Transverse colon (tissue), 4 donors: ENCODE results near the gene EIF1AX. TPM values are rescaled to one million over a fixed set of nuclear protein-coding genes. Genes with fewer than 3 reads are reported as not detected.
A peak's percentile ranks its signal among the peaks of the same experiment; 100 is the strongest.

Experiments
- DNase-seq: peaks from one replicate; pipeline ENCODE4 v3.0.0-alpha.2; 2019
- H3K27ac ChIP-seq, 4 donors: fragments of 200-600 bp; sonication (generic); 2 replicates each; pipeline ENCODE4 v1.5.1; 2016 to 2018; ENCODE audit warnings: inconsistent platforms in 4 of 4
- H3K27me3 ChIP-seq: fragments of 200-600 bp; sonication (generic); 2 replicates; pipeline ENCODE4 v1.5.1; 2017; ENCODE audit warnings: inconsistent platforms
- H3K36me3 ChIP-seq, 4 donors: fragments of 200-600 bp; sonication (generic); 2 replicates each; pipeline ENCODE4 v1.5.1; 2017 to 2019; ENCODE audit warnings: inconsistent platforms in 4 of 4
- H3K4me1 ChIP-seq, 4 donors: fragments of 200-600 bp; sonication (generic); 2 replicates each; pipeline ENCODE4 v1.5.1; 2017 to 2020; ENCODE audit warnings: inconsistent platforms in 4 of 4
- H3K4me3 ChIP-seq, 4 donors: fragments of 200-600 bp; sonication (generic); 1 replicate in 1 of 4; 2 replicates in 3 of 4; pipeline versions ENCODE4 v1.5.1 to v1.6.1; 2017 to 2019; ENCODE audit warnings: inconsistent platforms in 4 of 4
- H3K9me3 ChIP-seq, 2 donors: fragments of 200-600 bp; sonication (generic); 2 replicates each; pipeline ENCODE4 v1.5.1; 2017 to 2019; ENCODE audit warnings: inconsistent platforms in 2 of 2
- CTCF ChIP-seq, 5 experiments: fragments of 200-600 bp in 3 of 5; fragments of 450-650 bp in 2 of 5; sonication (generic) in 3 of 5; IDR thresholded peaks; 1 replicate in 2 of 5; 2 replicates in 3 of 5; pipeline ENCODE4 v1.5.1; 2016 to 2017; ENCODE audit warnings: antibody characterized with exemption in 5 of 5, inconsistent platforms in 3 of 5, mild to moderate bottlenecking in 2 of 5, moderate library complexity in 1 of 5
- EP300 ChIP-seq: sonication (generic); formaldehyde crosslinking; IDR thresholded peaks from one replicate; pipeline ENCODE4 v1.6.1; 2017; ENCODE audit warnings: antibody characterized with exemption, low read depth
- POLR2A ChIP-seq: fragments of 450-650 bp; IDR thresholded peaks from one replicate; pipeline ENCODE4 v1.6.1; 2016; ENCODE audit warnings: antibody characterized with exemption, mild to moderate bottlenecking, moderate library complexity
- POLR2AphosphoS5 ChIP-seq, 3 donors: sonication (generic); formaldehyde crosslinking; IDR thresholded peaks; one replicate each; pipeline ENCODE4 v1.6.1; 2016; ENCODE audit warnings: antibody characterized with exemption in 3 of 3
- WGBS, 2 donors: methylation state at CpG; one replicate each; pipeline ENCODE4 v1.1.5; 2018; ENCODE audit warnings: low coverage in 1 of 2; 5-methylcytosine and 5-hydroxymethylcytosine counted together
- in situ Hi-C, 4 donors: fragments of 200-750 bp; cut with MboI; loops; one replicate each; pipeline versions ENCODE4 v1.15.0 to v1.15.1; 2017; ENCODE audit warnings: low sequenced_read_pairs in 3 of 4, low pct_ligation_motif_present in 1 of 4, low pct_unique_long_range_greater_than_20kb in 1 of 4
- intact Hi-C: fragments of 100-400 bp; cut with DNase I; formaldehyde crosslinking; loops from one replicate; pipeline ENCODE4 v1.15.1; 2023; ENCODE audit warnings: low total_unique reads
- total RNA-seq, 4 donors: library from RNA; depleted of rRNA; stranded (reverse); fragments of >200 nt; gene quantifications; one replicate each; pipeline ENCODE4 v1.1.0, GENCODE V29; 2016

Gene EIF1AX
- total RNA-seq, 4 donors from 2014 or later, result 10.7 to 45.9 (median 19.9) TPM

GRCh38 chrX:20116577-20117240, 24.9 kb downstream of the EIF1AX start, which contains the start of gene MAP7D2:
MAP7D2 (minus strand) TSS chrX:20116907; CDS start chrX:20116879, 28 bp downstream.
- in situ Hi-C loops, result loop anchor here in 1 of 4 donors (25.0 kb wide), 1 partner anchor 204 kb away; no protein-coding TSS in a partner anchor
- WGBS, 2 donors, result 72% methylated on average over 91 of the region's 91 CpGs; no CpG with 5 or more reads in 1 of the 2 donors
- Histone ChIP-seq H3K4me1 (peaks cover 0 to 12% (median 4%) of the 10 kb centered on the region in 4 donors), H3K27ac (no peak within 1 kb of the TSS), H3K36me3 (no peaks in the 10 kb centered on the region), H3K27me3 (peaks cover 17% of the 10 kb centered on the region), H3K9me3 (no peaks in the 10 kb centered on the region), H3K4me3 (peak within 1 kb of the TSS in 3 of 4 donors; percentile 15 to 42 (median 27))
- TF ChIP-seq EP300 (no peak), POLR2A (no peak), CTCF (IDR thresholded peaks at IDR 0.05) (no peak), POLR2AphosphoS5 (IDR thresholded peaks at IDR 0.05) (no peak)
- intact Hi-C loops, result no loop called here
- no peak for DNase-seq

GRCh38 chrX:20116087-20116576, 25.5 kb downstream of the EIF1AX start:
- Histone ChIP-seq H3K4me3 (peak overlapping the region in 3 of 4 donors; percentile 15 to 42 (median 27)), H3K27me3 (peaks cover 17% of the 10 kb centered on the region), H3K36me3 (no peaks in the 10 kb centered on the region), H3K27ac (no peak overlapping the region), H3K4me1 (peaks cover 0 to 12% (median 4%) of the 10 kb centered on the region in 4 donors), H3K9me3 (no peaks in the 10 kb centered on the region)
- in situ Hi-C loops, result loop anchor here in 1 of 4 donors (25.0 kb wide), 1 partner anchor 204 kb away; no protein-coding TSS in a partner anchor
- intact Hi-C loops, result no loop called here
- DNase-seq, result no peak
- 52% methylated on average over 47 of the region's 47 CpGs; no CpG with 5 or more reads in 1 of the 2 donors for WGBS, 2 donors
- TF ChIP-seq POLR2AphosphoS5 (IDR thresholded peaks at IDR 0.05), result no peak
- no peak for TF ChIP-seq CTCF (IDR thresholded peaks at IDR 0.05)
- TF ChIP-seq EP300, result no peak
- TF ChIP-seq POLR2A, result no peak

- H3K4me1 ChIP-seq, result peaks cover 0 to 12% (median 2%) of the 10 kb centered on the region in 4 donors
- intact Hi-C loops (no loop called here), in situ Hi-C loops (loop anchor here in 1 of 4 donors (25.0 kb wide), 1 partner anchor 200 kb away; no protein-coding TSS in a partner anchor)
- TF ChIP-seq POLR2A (no peak), POLR2AphosphoS5 (IDR thresholded peaks at IDR 0.05) (no peak), CTCF (IDR thresholded peaks at IDR 0.05) (no peak), EP300 (no peak)
- 89 to 100% methylated on average over 1 to 14 of the region's 14 CpGs for WGBS, 2 donors
- H3K4me3 ChIP-seq, result no peak overlapping the region
- H3K9me3 ChIP-seq, result no peaks in the 10 kb centered on the region
- H3K27ac ChIP-seq, result no peak overlapping the region
- no peaks in the 10 kb centered on the region for H3K36me3 ChIP-seq
- DNase-seq, result no peak
- H3K27me3 ChIP-seq, result peaks cover 16% of the 10 kb centered on the region
These were observed 29.4 kb downstream of the EIF1AX start for GRCh38 chrX:20112022-20112774.

GRCh38 chrX:20111271-20111670, 30.4 kb downstream of the EIF1AX start:
- 91% methylated on average over 10 of the region's 10 CpGs; no CpG with 5 or more reads in 1 of the 2 donors for WGBS, 2 donors
- Histone ChIP-seq H3K27me3 (peaks cover 7% of the 10 kb centered on the region), H3K9me3 (no peaks in the 10 kb centered on the region), H3K27ac (no peak overlapping the region), H3K4me1 (peaks cover 0 to 5% (median under 1%) of the 10 kb centered on the region in 4 donors), H3K36me3 (no peaks in the 10 kb centered on the region), H3K4me3 (no peak overlapping the region)
- in situ Hi-C loops, result loop anchor here in 1 of 4 donors (25.0 kb wide), 1 partner anchor 199 kb away; no protein-coding TSS in a partner anchor
- no peak for DNase-seq
- intact Hi-C loops, result no loop called here
- no peak for TF ChIP-seq EP300
- no peak for TF ChIP-seq POLR2A
- TF ChIP-seq CTCF (IDR thresholded peaks at IDR 0.05), result no peak
- TF ChIP-seq POLR2AphosphoS5 (IDR thresholded peaks at IDR 0.05), result no peak
